Neural cell (in vitro differentiated cells): Measurements from ENCODE around the gene MEX3A. TPM values are rescaled to one million over a fixed set of nuclear protein-coding genes. Genes with fewer than 3 reads are reported as not detected.
"Not testable (repeated sequence)": the region's sequence is repeated elsewhere in the genome, so short reads cannot be mapped to it uniquely, and the experiment has no call there.

Experiments used
- H2AFZ ChIP-seq: fragments of 200-600, 300-800 bp; sonication (generic), shearing (Covaris generic); 2 replicates; pipeline ENCODE4 v1.6.0; 2014; ENCODE audit warnings: low read depth, mild to moderate bottlenecking, antibody characterized with exemption, low read length, moderate library complexity
- H3F3A ChIP-seq: fragments of 200-600 bp; shearing (Covaris generic); 2 replicates; pipeline ENCODE4 v1.6.1; 2016; ENCODE audit warnings: mild to moderate bottlenecking, moderate library complexity, mixed read lengths, antibody characterized with exemption, low read length; ENCODE audit not compliant: insufficient read depth, poor library complexity, severe bottlenecking
- H3K27ac ChIP-seq: fragments of 200-600, 300-800 bp; sonication (generic), shearing (Covaris generic); 2 replicates; pipeline ENCODE4 v1.5.1; 2014; ENCODE audit warnings: mild to moderate bottlenecking, low read length, moderate library complexity
- H3K27me3 ChIP-seq: fragments of 300-800, 200-600 bp; sonication (generic), shearing (Covaris generic); 2 replicates; pipeline ENCODE4 v1.6.0; 2014; ENCODE audit warnings: mild to moderate bottlenecking, low read depth, low read length, moderate library complexity; ENCODE audit not compliant: insufficient read depth
- H3K36me3 ChIP-seq: fragments of 300-800, 200-600 bp; sonication (generic), shearing (Covaris generic); 2 replicates; pipeline ENCODE4 v1.5.1; 2014; ENCODE audit warnings: mild to moderate bottlenecking, antibody characterized with exemption, low read length, moderate library complexity; ENCODE audit not compliant: insufficient read depth
- H3K4me2 ChIP-seq: fragments of 300-800, 200-600 bp; sonication (generic), shearing (Covaris generic); 2 replicates; pipeline ENCODE4 v1.6.0; 2014; ENCODE audit warnings: mild to moderate bottlenecking, low read length
- H3K4me3 ChIP-seq: fragments of 300-800, 200-600 bp; sonication (generic), shearing (Covaris generic); 2 replicates; pipeline ENCODE4 v1.5.1; 2014; ENCODE audit warnings: mild to moderate bottlenecking, low read length, moderate library complexity
- H3K79me2 ChIP-seq: fragments of 200-600 bp; shearing (Covaris generic); replicated peaks from 2 replicates; pipeline ENCODE4 v1.6.0; 2014; ENCODE audit warnings: mild to moderate bottlenecking, low read length, moderate library complexity; ENCODE audit not compliant: insufficient read depth
- H3K9ac ChIP-seq: fragments of 300-800, 200-600 bp; sonication (generic), shearing (Covaris generic); 2 replicates; pipeline ENCODE4 v1.6.1; 2016; ENCODE audit warnings: mild to moderate bottlenecking, low read length, mixed read lengths
- H3K9me2 ChIP-seq: fragments of 200-600 bp; shearing (Covaris generic); 2 replicates; pipeline ENCODE4 v1.6.1; 2016; ENCODE audit warnings: mild to moderate bottlenecking, low read length, mixed read lengths; ENCODE audit not compliant: insufficient read depth
- H3K9me3 ChIP-seq: fragments of 200-600, 300-800 bp; sonication (generic), shearing (Covaris generic); 2 replicates; pipeline ENCODE4 v1.6.1; 2016; ENCODE audit warnings: mild to moderate bottlenecking, mixed run types, low read length, moderate library complexity, mixed read lengths
- H4K20me1 ChIP-seq: fragments of 200-600 bp; shearing (Covaris generic); 2 replicates; pipeline ENCODE4 v1.6.1; 2016; ENCODE audit warnings: mild to moderate bottlenecking, mixed run types; ENCODE audit not compliant: insufficient read depth
- CTCF ChIP-seq: fragments of 450-650 bp; IDR thresholded peaks from 2 replicates; pipeline ENCODE4 v1.5.1; 2014; ENCODE audit warnings: antibody characterized with exemption, mild to moderate bottlenecking, moderate library complexity; ENCODE audit not compliant: poor library complexity, severe bottlenecking
- EP300 ChIP-seq: fragments of 450-650 bp; conservative IDR thresholded peaks from 2 replicates; pipeline ENCODE4 v1.6.1; 2014; ENCODE audit warnings: antibody characterized with exemption, mild to moderate bottlenecking, moderate library complexity; ENCODE audit not compliant: poor library complexity, severe bottlenecking
- EZH2 ChIP-seq: fragments of 200-600, 300-800 bp; shearing (Covaris generic), sonication (generic); IDR thresholded peaks from 2 replicates; pipeline ENCODE4 v1.6.1; 2014; ENCODE audit warnings: antibody characterized with exemption, low read length, borderline replicate concordance, mild to moderate bottlenecking; ENCODE audit not compliant: insufficient read depth, poor library complexity, severe bottlenecking
- MXI1 ChIP-seq: fragments of 450-650 bp; conservative IDR thresholded peaks from 2 replicates; pipeline ENCODE4 v1.6.1; 2014; ENCODE audit warnings: antibody characterized with exemption, mild to moderate bottlenecking; ENCODE audit not compliant: poor library complexity, severe bottlenecking
- POLR2AphosphoS5 ChIP-seq: IDR thresholded peaks from 2 replicates; pipeline ENCODE4 v1.6.1; 2012
- RAD21 ChIP-seq: fragments of 450-650 bp; conservative IDR thresholded peaks from 2 replicates; pipeline ENCODE4 v1.6.1; 2014; ENCODE audit warnings: antibody characterized with exemption, mild to moderate bottlenecking, moderate library complexity
- REST ChIP-seq: IDR thresholded peaks from 2 replicates; pipeline ENCODE4 v1.6.1; 2012; ENCODE audit warnings: borderline replicate concordance
- SMC3 ChIP-seq: fragments of 450-650 bp; conservative IDR thresholded peaks from 2 replicates; pipeline ENCODE4 v1.6.1; 2014; ENCODE audit warnings: antibody characterized with exemption, mild to moderate bottlenecking, moderate library complexity; ENCODE audit not compliant: poor library complexity
- TAF1 ChIP-seq: IDR thresholded peaks from 2 replicates; pipeline ENCODE4 v1.6.1; 2012; ENCODE audit warnings: low read depth
- polyA plus RNA-seq: library from polyadenylated mRNA; depleted of rRNA; stranded (reverse); fragments of >200 nt; gene quantifications from 2 replicates; pipeline ENCODE4 v1.2.3, GENCODE V29; 2014

The MEX3A gene
- polyA plus RNA-seq, 1 donor from 2014 or later, result 39.8 TPM

GRCh38 chr1:156117414-156118176 lies 35.3 kb upstream of the MEX3A start:
- H3K79me2 ChIP-seq, result peaks cover 6% of the 10 kb centered on the region
- no peaks in the 10 kb centered on the region for H3K9me2 ChIP-seq
- no peak overlapping the region for H3K4me2 ChIP-seq
- H3F3A ChIP-seq, result no peaks in the 10 kb centered on the region
- TF ChIP-seq POLR2AphosphoS5, result no peak
- no peak for TF ChIP-seq RAD21
- TF ChIP-seq MXI1, result no peak
- TF ChIP-seq TAF1, result no peak
- TF ChIP-seq REST, result no peak
- no peak for TF ChIP-seq CTCF
- no peak for TF ChIP-seq SMC3
- no peak for TF ChIP-seq EZH2
- TF ChIP-seq EP300, result no peak
- H3K9ac ChIP-seq, result no peak overlapping the region
- H4K20me1 ChIP-seq, result peaks cover 19% of the 10 kb centered on the region
- H3K27me3 ChIP-seq, result no peaks in the 10 kb centered on the region
- H3K9me3 ChIP-seq, result no peaks in the 10 kb centered on the region
- H3K36me3 ChIP-seq, result no peaks in the 10 kb centered on the region
- no peak overlapping the region for H3K27ac ChIP-seq
- H2AFZ ChIP-seq, result no peak overlapping the region
- no peak overlapping the region for H3K4me3 ChIP-seq

GRCh38 chr1:156116731-156117130 lies 34.5 kb upstream of the MEX3A start:
- not testable (repeated sequence) for H3K9me2 ChIP-seq, H3K79me2 ChIP-seq, H3K27me3 ChIP-seq, H3K9ac ChIP-seq, H3F3A ChIP-seq, H3K9me3 ChIP-seq, H3K36me3 ChIP-seq, H3K4me3 ChIP-seq, H2AFZ ChIP-seq, H3K4me2 ChIP-seq, H3K27ac ChIP-seq
- H4K20me1 ChIP-seq, result peaks cover 19% of the 10 kb centered on the region
